Activated B cell treated with CpG ODN at 0.5 μM for 24 hours (primary cell): ENCODE results near the gene RNF187. TPM values are rescaled to one million over a fixed set of nuclear protein-coding genes. Genes with fewer than 3 reads are reported as not detected.

Experiments
- ATAC-seq: fragments of 200-7000 bp; cut with Tn5 transposase; one replicate; pipeline ENCODE4 v1.10.0; 2021; ENCODE audit warnings: low read depth, mild to moderate bottlenecking, moderate library complexity
- CTCF ChIA-PET: fragments of 350-600 bp; sonication (Branson Sonifier 250); formaldehyde crosslinking; loops from one replicate; lab custom pipeline; 2021; ENCODE audit warnings: antibody characterized with exemption; lab: Charles Lee
- POLR2A ChIA-PET: fragments of 350-600 bp; sonication (Branson Sonifier 250); formaldehyde crosslinking; loops from one replicate; lab custom pipeline; 2021; ENCODE audit warnings: antibody characterized with exemption; lab: Charles Lee
- DNase-seq: peaks from one replicate; pipeline ENCODE4 v3.0.0; 2022
- H3K27ac Mint-ChIP-seq: one replicate; pipeline ENCODE4 v1.8.0; 2020; ENCODE audit warnings: mixed read lengths
- H3K27me3 Mint-ChIP-seq: one replicate; pipeline ENCODE4 v1.8.0; 2021; ENCODE audit warnings: mixed read lengths
- H3K36me3 Mint-ChIP-seq: one replicate; pipeline ENCODE4 v1.8.0; 2021; ENCODE audit warnings: low read depth, mixed read lengths
- H3K4me1 Mint-ChIP-seq: one replicate; pipeline ENCODE4 v1.8.0; 2021; ENCODE audit warnings: mixed read lengths
- H3K4me3 Mint-ChIP-seq: one replicate; pipeline ENCODE4 v1.8.0; 2020; ENCODE audit warnings: mild to moderate bottlenecking, mixed read lengths
- H3K9me3 Mint-ChIP-seq: one replicate; pipeline ENCODE4 v1.8.0; 2020; ENCODE audit warnings: mixed read lengths
- intact Hi-C: fragments of 100-400 bp; cut with micrococcal nuclease; formaldehyde crosslinking; loops from one replicate; pipeline ENCODE4 v1.15.1; 2024
- total RNA-seq: library from RNA; stranded (reverse); gene quantifications from 2 replicates; pipeline ENCODE4 v1.2.3, GENCODE V29; 2022
- TF ChIP-seq, protein P1 (sequence below): fragments of 200-600 bp; IDR thresholded peaks from one replicate; pipeline ENCODE4 v1.8.0; 2022; ENCODE audit warnings: antibody characterized with exemption, mild to moderate bottlenecking

Gene RNF187
- total RNA-seq, 1 donor from 2014 or later, result 64.0 TPM

- TF ChIP-seq, protein P1, sequence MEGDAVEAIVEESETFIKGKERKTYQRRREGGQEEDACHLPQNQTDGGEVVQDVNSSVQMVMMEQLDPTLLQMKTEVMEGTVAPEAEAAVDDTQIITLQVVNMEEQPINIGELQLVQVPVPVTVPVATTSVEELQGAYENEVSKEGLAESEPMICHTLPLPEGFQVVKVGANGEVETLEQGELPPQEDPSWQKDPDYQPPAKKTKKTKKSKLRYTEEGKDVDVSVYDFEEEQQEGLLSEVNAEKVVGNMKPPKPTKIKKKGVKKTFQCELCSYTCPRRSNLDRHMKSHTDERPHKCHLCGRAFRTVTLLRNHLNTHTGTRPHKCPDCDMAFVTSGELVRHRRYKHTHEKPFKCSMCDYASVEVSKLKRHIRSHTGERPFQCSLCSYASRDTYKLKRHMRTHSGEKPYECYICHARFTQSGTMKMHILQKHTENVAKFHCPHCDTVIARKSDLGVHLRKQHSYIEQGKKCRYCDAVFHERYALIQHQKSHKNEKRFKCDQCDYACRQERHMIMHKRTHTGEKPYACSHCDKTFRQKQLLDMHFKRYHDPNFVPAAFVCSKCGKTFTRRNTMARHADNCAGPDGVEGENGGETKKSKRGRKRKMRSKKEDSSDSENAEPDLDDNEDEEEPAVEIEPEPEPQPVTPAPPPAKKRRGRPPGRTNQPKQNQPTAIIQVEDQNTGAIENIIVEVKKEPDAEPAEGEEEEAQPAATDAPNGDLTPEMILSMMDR, result no peak
- ChIA-PET CTCF (no interaction called here), POLR2A (no interaction called here)
- Mint-ChIP-seq H3K9me3 (no peaks in the 10 kb centered on the region), H3K4me3 (no peak overlapping the region), H3K4me1 (peaks cover 9% of the 10 kb centered on the region), H3K27ac (no peak overlapping the region), H3K36me3 (no peaks in the 10 kb centered on the region), H3K27me3 (peaks cover 69% of the 10 kb centered on the region)
- ATAC-seq (no peak), DNase-seq (no peak)
- intact Hi-C loops, result no loop called here
These were observed 17.6 kb upstream of the RNF187 start for GRCh38 chr1:228469413-228470162.

- peaks cover 54% of the 10 kb centered on the region for H3K27me3 Mint-ChIP-seq
- no peaks in the 10 kb centered on the region for H3K36me3 Mint-ChIP-seq
- CTCF ChIA-PET, result no interaction called here
- H3K9me3 Mint-ChIP-seq, result no peaks in the 10 kb centered on the region
- POLR2A ChIA-PET, result no interaction called here
- intact Hi-C loops, result no loop called here
- ATAC-seq (no peak), DNase-seq (no peak)
- H3K4me3 Mint-ChIP-seq, result no peak overlapping the region
- no peaks in the 10 kb centered on the region for H3K4me1 Mint-ChIP-seq
- no peak overlapping the region for H3K27ac Mint-ChIP-seq
- TF ChIP-seq, protein P1, result no peak
These were observed 15.9 kb upstream of the RNF187 start for GRCh38 chr1:228471154-228471761.

DNA sequence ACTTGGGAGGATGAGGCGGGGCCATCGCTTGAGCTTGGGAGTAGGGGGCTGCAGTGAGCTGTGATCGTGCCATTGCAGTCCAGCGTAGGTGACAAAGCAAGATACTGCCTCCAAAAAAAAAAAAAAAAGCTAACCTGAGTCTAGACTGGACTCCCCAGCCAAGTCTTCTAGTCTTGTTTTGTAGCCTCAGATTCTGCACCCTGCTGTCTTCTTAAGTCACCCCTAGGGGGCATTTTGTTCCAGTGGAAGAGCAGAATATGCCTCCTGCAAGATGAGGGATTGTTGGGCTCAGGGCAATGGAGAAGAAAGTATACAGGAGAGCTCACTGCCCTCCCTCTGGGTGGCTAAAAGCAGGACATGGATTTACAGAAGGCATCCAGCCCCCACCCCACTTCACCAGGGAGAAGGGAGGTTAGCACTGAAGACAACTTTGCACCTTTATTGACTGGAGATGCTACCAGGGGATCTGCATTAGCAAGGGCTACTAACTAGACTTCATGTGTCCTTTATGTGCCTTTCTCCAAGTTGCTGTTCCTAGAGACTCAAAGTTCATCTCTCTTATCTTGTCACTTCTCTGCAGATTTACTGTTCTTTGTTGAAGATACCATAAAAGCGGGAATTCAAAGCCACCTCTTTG is 15.3 kb upstream of the RNF187 start:
- H3K27me3 Mint-ChIP-seq, result peaks cover 48% of the 10 kb centered on the region
- H3K9me3 Mint-ChIP-seq, result no peaks in the 10 kb centered on the region
- DNase-seq (no peak), ATAC-seq (no peak)
- ChIA-PET POLR2A (no interaction called here), CTCF (no interaction called here)
- no peaks in the 10 kb centered on the region for H3K36me3 Mint-ChIP-seq
- no peaks in the 10 kb centered on the region for H3K4me1 Mint-ChIP-seq
- intact Hi-C loops, result no loop called here
- TF ChIP-seq, protein P1, result no peak
- H3K4me3 Mint-ChIP-seq, result no peak overlapping the region
- no peak overlapping the region for H3K27ac Mint-ChIP-seq

DNA sequence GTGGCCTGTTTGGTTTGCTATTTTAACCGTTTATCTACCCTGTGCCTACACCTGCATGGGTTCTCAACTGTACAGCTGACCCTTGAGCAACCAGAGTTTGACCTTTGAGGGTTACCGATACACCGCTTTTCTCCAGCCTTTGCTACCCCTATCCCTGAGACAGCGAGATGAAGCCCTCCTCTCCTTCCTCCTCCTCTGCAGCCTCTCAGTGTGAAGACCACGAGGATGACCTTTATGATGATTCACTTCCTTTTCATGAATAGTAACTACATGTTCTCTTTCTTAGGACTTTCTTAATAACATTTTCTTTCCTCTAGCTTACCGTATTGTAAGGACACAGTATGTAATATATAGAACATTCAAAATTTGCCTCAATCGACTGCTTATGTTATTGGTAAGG is 14.5 kb upstream of the RNF187 start:
- H3K27me3 Mint-ChIP-seq, result peaks cover 41% of the 10 kb centered on the region
- ATAC-seq (no peak), DNase-seq (no peak)
- H3K36me3 Mint-ChIP-seq, result no peaks in the 10 kb centered on the region
- intact Hi-C loops, result no loop called here
- no peak overlapping the region for H3K27ac Mint-ChIP-seq
- POLR2A ChIA-PET, result interaction anchor here (1.0 kb wide), 1 partner anchor 14 kb away, joined by 3 read pairs; the partner anchor contains the start of gene RNF187
- TF ChIP-seq, protein P1, result no peak
- H3K4me1 Mint-ChIP-seq, result no peaks in the 10 kb centered on the region
- no peak overlapping the region for H3K4me3 Mint-ChIP-seq
- H3K9me3 Mint-ChIP-seq, result no peaks in the 10 kb centered on the region
- CTCF ChIA-PET, result no interaction called here

GRCh38 chr1:228474507-228474906 is 12.7 kb upstream of the RNF187 start:
- POLR2A ChIA-PET, result interaction anchor here (1.0 kb wide), 1 partner anchor 11 kb away, joined by 3 read pairs; no protein-coding TSS in a partner anchor
- H3K9me3 Mint-ChIP-seq, result no peaks in the 10 kb centered on the region
- intact Hi-C loops, result no loop called here
- CTCF ChIA-PET, result no interaction called here
- no peaks in the 10 kb centered on the region for H3K36me3 Mint-ChIP-seq
- H3K27me3 Mint-ChIP-seq, result peaks cover 25% of the 10 kb centered on the region
- no peak overlapping the region for H3K4me3 Mint-ChIP-seq
- no peak for ATAC-seq
- DNase-seq, result no peak
- TF ChIP-seq, protein P1, result no peak
- peaks cover 12% of the 10 kb centered on the region for H3K4me1 Mint-ChIP-seq
- H3K27ac Mint-ChIP-seq, result no peak overlapping the region
